Caki2 (cell line): ENCODE data around the gene KATNAL2. TPM values are rescaled to one million over a fixed set of nuclear protein-coding genes. Genes with fewer than 3 reads are reported as not detected.

Experiments used
- DNase-seq: peaks from one replicate; pipeline ENCODE4 v3.0.0-alpha.2; 2015; ENCODE audit warnings: low read depth
- in situ Hi-C: cut with HindIII; loops from 2 replicates; pipeline ENCODE4 v1.10.0; 2016; ENCODE audit warnings: low sequenced_read_pairs, low pct_unique_long_range_greater_than_20kb, mixed read lengths
- total RNA-seq: library from RNA; depleted of rRNA; stranded (reverse); fragments of >200 nt; shearing (Covaris generic); gene quantifications from 2 replicates; pipeline ENCODE4 v1.2.3, GENCODE V29; 2014; ENCODE audit warnings: low replicate concordance; rRNA removed

Gene KATNAL2, protein sequence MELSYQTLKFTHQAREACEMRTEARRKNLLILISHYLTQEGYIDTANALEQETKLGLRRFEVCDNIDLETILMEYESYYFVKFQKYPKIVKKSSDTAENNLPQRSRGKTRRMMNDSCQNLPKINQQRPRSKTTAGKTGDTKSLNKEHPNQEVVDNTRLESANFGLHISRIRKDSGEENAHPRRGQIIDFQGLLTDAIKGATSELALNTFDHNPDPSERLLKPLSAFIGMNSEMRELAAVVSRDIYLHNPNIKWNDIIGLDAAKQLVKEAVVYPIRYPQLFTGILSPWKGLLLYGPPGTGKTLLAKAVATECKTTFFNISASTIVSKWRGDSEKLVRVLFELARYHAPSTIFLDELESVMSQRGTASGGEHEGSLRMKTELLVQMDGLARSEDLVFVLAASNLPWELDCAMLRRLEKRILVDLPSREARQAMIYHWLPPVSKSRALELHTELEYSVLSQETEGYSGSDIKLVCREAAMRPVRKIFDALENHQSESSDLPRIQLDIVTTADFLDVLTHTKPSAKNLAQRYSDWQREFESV
- 1.2 and 10.5 TPM in 2 replicates for total RNA-seq

GRCh38 chr18:46917108-46917802 is at the start of gene KATNAL2, which contains the start of gene PIAS2:
Gene KATNAL2, plus strand, starts transcription at chr18:46917602. Its CDS starts 29,271 bp downstream, at chr18:46946873.
Gene PIAS2, minus strand, starts transcription at chr18:46917507. Its CDS starts 162 bp downstream, at chr18:46917345.
- DNase-seq: peak; percentile 64
- in situ Hi-C loops: no loop called here

- no peak for DNase-seq
- in situ Hi-C loops: no loop called here
Measured at GRCh38 chr18:46868169-46868921, 49.1 kb upstream of the KATNAL2 start.

GRCh38 chr18:46877329-46877987 is 39.9 kb upstream of the KATNAL2 start:
- no peak for DNase-seq
- in situ Hi-C loops: no loop called here

- no peak for DNase-seq
- in situ Hi-C loops: no loop called here
Measured at GRCh38 chr18:46883180-46883579, 34.2 kb upstream of the KATNAL2 start.

DNA sequence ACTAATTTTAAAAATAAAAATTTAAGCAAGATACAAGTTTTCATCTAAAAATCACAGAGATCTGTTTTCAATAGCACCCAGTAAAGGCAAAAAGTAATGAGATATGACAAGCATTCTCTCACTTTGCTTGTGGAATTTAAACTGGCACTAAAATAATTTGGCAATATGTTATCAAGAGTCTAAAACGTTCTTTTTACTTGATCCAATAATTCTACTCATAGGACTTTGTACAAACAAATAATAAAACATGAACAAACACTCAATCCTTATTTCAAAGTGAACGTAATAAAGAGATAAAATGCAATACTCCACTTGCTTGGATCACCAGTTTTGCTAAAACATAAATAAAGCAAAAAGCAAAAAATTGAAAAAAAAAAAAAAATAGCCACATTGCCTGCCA is 30.5 kb upstream of the KATNAL2 start:
- in situ Hi-C loops: no loop called here
- no peak for DNase-seq

DNA sequence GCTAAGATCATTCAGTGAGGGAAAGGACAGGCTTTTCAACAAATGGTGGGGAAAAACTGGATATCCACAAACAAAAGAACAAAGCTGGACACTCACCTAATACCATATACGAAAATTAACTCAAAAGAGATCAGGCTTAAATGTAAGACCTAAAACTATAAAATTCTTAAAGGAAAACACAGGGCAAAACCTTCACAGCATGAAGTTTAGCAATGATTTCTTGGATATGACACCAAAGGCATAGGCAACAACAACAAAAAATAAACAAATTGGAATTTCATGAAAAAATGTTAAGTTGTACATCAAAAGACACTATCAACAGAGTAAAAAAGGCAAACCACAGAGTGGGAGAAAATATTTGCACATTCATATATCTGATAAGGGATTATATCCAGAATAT is 28.4 kb upstream of the KATNAL2 start:
- in situ Hi-C loops: no loop called here
- no peak for DNase-seq

DNA sequence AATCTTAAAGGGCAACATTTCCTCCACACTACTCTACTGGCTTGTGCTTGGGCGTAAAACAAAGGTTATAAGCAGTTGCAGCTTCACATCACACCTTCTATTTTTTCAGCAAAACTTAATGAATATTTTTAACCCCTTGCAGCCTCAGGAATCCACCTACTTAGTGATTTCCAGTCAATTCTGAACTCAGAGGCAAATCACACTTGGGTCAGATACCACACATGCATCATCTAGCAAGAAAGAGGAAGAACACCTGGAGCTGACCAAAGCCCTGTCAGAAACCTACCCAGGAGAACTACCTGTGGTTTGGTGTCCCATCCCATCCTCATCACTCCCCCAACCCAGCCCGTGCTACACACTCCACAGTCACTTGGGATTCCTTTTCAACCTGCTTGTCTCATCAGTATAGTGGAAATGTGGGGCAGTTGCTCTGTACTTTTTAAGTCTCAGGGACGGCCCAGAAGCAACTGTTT is 25.6 kb upstream of the KATNAL2 start:
- no peak for DNase-seq
- in situ Hi-C loops: no loop called here

DNA sequence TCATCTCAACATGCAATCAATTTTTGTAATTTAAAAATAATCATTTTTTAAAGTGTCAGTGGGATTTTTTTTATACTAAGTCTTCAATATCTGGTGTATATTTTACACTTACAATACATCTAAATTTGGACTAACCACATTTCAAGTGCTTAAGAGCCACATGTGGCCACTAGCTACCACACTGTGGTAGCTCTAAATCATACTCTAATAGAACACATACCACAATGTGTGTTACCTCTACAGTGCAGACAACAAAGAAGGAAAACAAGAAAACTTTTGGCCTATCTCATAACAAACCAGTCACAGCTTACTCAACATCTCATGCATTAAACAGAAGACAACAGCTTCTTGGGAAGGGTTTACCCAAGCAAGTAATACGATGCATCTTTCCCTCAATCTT is 24.6 kb upstream of the KATNAL2 start:
- DNase-seq: no peak
- in situ Hi-C loops: no loop called here

DNA sequence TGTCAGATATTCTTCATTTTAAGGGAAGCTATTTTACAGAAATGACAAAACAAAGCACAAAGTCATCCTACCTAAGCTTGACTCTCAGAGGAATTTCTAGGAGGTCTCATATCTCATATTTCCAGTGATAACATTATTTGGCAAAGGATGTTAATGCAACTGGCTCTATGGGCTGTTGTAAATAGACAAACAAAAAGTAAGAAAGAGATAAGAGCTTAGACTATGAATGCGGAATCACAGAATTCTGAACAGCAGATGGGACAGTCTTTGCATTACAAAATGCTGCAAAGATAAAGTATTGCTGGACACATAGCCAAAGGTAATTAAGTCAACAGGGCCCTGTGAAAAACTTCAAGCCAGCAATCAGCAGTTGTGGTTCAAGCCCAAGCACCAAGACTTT is 24.0 kb upstream of the KATNAL2 start:
- in situ Hi-C loops: no loop called here
- DNase-seq: no peak

GRCh38 chr18:46894124-46894523 is 23.3 kb upstream of the KATNAL2 start:
- in situ Hi-C loops: no loop called here
- no peak for DNase-seq

GRCh38 chr18:46899274-46899948 is 18.0 kb upstream of the KATNAL2 start:
- no peak for DNase-seq

DNA sequence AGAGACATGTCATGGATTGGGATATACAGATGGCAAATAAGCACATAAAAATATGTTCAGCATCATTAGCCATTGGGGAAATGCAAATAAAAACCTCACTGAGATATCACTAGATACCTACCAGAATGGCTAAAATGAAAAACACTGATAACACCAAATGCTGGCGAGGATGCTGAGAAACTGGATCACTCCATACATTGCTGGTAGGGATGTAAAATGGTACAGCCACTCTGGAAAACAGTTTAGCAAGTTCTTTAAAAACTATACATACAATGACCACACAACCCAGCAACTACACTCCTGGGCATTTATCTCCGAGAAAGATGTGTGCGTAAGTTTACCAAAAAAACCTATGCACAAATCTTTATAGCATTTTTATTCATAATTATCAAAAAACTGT is 14.0 kb upstream of the KATNAL2 start:
- DNase-seq: no peak
- in situ Hi-C loops: no loop called here

More at GRCh38 chr18:46899274-46899948, 18.0 kb upstream of the KATNAL2 start:
- in situ Hi-C loops: no loop called here

GRCh38 chr18:46909497-46909896 is 7.9 kb upstream of the KATNAL2 start:
- in situ Hi-C loops: no loop called here

DNA sequence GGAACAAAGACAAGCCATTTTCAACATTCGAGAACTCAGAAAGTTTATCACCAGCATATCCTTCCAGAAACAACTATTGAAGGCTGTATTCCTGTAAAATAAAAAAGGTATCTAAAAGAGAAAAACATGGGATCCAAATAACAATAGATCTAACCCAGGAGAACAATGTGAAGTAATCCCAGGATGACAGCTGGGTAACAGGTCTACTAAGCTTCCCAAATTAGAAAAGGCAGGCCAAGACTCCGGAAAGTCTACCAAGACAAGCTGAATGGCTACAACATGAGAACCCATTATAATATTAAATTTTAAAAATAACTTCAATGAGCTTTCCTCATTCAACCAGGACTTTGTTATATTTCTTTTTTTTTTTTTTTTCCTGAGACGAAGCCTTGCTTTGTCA is 6.5 kb upstream of the KATNAL2 start:
- in situ Hi-C loops: no loop called here
- no peak for DNase-seq

More at GRCh38 chr18:46909497-46909896, 7.9 kb upstream of the KATNAL2 start:
- no peak for DNase-seq

GRCh38 chr18:46915800-46916550 is 1.4 kb upstream of the KATNAL2 start:
- in situ Hi-C loops: no loop called here
- DNase-seq: no peak

GRCh38 chr18:46916551-46917107 is 773 bp upstream of the KATNAL2 start:
- peak; percentile 15 for DNase-seq
- in situ Hi-C loops: no loop called here
